Measurements from ENCODE around the gene KCNA3. TPM values are rescaled to one million over a fixed set of nuclear protein-coding genes. Genes with fewer than 3 reads are reported as not detected.

The KCNA3 gene
- total and polyA plus RNA-seq, 9 of the 15 experiments (the other 6 are each of a cell fraction or from before 2014, with no cell fraction given): not detected

DNA sequence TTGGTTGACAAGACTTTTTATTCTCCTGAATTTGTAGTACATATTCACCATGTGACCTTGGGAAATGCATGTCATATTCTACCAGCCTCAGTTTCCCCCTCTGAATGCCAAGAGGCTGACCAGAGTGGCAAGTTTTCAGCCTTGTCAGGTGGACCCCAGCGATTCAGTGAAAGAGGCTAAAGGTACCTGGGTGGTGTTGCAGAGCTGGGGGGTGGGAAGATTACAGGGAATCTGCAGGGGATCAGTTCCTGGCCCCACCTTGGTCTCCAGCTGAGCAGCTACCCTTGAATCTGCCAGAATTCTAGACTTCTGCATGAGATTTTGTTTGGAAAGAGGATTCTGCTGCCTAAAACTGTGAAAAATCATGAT is 40.7 kb downstream of the KCNA3 start (continued):
- no peak for TF ChIP-seq RBM22 (IDR thresholded peaks at IDR 0.05; ENCODE audit: low read depth, low read length, poor library complexity, severe bottlenecking)

GRCh38 chr1:110633646-110634030 is 41.1 kb downstream of the KCNA3 start:
- Histone ChIP-seq H3K9me1 (ENCODE audit: control insufficient read depth, insufficient read depth, low read length) (no peaks in the 10 kb centered on the region), H3K27me3 (ENCODE audit: control insufficient read depth in 2 of 2, insufficient read depth in 2 of 2, low read length in 2 of 2) (peaks cover 0 to 24% of the 10 kb centered on the region in 2 experiments; a peak in 3 of 5 replicates), H3K79me2 (ENCODE audit: control insufficient read depth, insufficient read depth, low read length) (no peaks in the 10 kb centered on the region), H4K20me1 (replicated peaks; ENCODE audit: control insufficient read depth, insufficient read depth, low read length) (peaks cover 5% of the 10 kb centered on the region; the same call in 1 of the 2 replicates), H3K4me1 (replicated peaks in 1 of 2; ENCODE audit: control insufficient read depth in 2 of 2, insufficient read depth in 2 of 2, low read length in 2 of 2) (no peaks in the 10 kb centered on the region), H3K9ac (ENCODE audit: insufficient read depth in 1 of 2, low read depth in 2 of 2, low read length in 2 of 2) (no peak overlapping the region), H3K9me3 (replicated peaks; ENCODE audit: control insufficient read depth, insufficient read depth, low read depth, low read length) (no peaks in the 10 kb centered on the region), H3K4me3 (no peak overlapping the region), H3K4me2 (ENCODE audit: insufficient read depth, low read length) (no peak overlapping the region), H3K36me3 (ENCODE audit: control insufficient read depth, insufficient read depth, low read length) (no peaks in the 10 kb centered on the region), H2AFZ (ENCODE audit: low read depth, low read length) (no peak overlapping the region), H3K27ac (ENCODE audit: extremely low read depth, low read depth, low read length) (no peak overlapping the region)
- ChIA-PET CTCF (ENCODE audit: low intra/inter-chr PET ratio) (no interaction called here), POLR2A (no interaction called here)
- DNase-seq (ENCODE audit: extremely low read depth in 1 of 4, low spot score in 3 of 4) (no peak), FAIRE-seq (no peak), ATAC-seq (no peak)
- intact Hi-C loops (cut with micrococcal nuclease): no loop called here
- no peak for TF ChIP-seq THRAP3 (IDR thresholded peaks at IDR 0.05; ENCODE audit: borderline replicate concordance)
- TF ChIP-seq CBFA2T3 (IDR thresholded peaks at IDR 0.05): no peak
- TF ChIP-seq NFXL1 (CRISPR knock-in tag; IDR thresholded peaks at IDR 0.05): no peak
- no peak for TF ChIP-seq KDM2B (CRISPR knock-in tag; IDR thresholded peaks at IDR 0.05)
- TF ChIP-seq, protein P1, sequence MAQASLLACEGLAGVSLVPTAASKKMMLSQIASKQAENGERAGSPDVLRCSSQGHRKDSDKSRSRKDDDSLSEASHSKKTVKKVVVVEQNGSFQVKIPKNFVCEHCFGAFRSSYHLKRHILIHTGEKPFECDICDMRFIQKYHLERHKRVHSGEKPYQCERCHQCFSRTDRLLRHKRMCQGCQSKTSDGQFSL (CRISPR knock-in tag; IDR thresholded peaks at IDR 0.05): no peak
- TF ChIP-seq, protein P1 (tag; IDR thresholded peaks at IDR 0.05): no peak
- TF ChIP-seq THAP12 (CRISPR knock-in tag; IDR thresholded peaks at IDR 0.05): no peak
- TF ChIP-seq TCFL5 (CRISPR knock-in tag; conservative IDR thresholded peaks at IDR 0.05): no peak
- TF ChIP-seq MAZ (CRISPR knock-in tag; conservative IDR thresholded peaks at IDR 0.05 in 1 of 2, IDR thresholded peaks at IDR 0.05 in 1 of 2): no peak
- no peak for TF ChIP-seq XRCC3 (IDR thresholded peaks at IDR 0.05)
- no peak for TF ChIP-seq ZKSCAN3 (CRISPR knock-in tag; IDR thresholded peaks at IDR 0.05)
- TF ChIP-seq SREBF2 (CRISPR knock-in tag; IDR thresholded peaks at IDR 0.05): no peak
- no peak for TF ChIP-seq PCBP1 (IDR thresholded peaks at IDR 0.05; ENCODE audit: low read depth, low read length, poor library complexity, severe bottlenecking)
- TF ChIP-seq PCBP2 (IDR thresholded peaks at IDR 0.05; ENCODE audit: low read depth, low read length, poor library complexity, severe bottlenecking): no peak
- TF ChIP-seq POU5F1 (IDR thresholded peaks at IDR 0.05; ENCODE audit: borderline replicate concordance, low read depth, low read length, partially characterized antibody): no peak
- TF ChIP-seq HDAC6 (IDR thresholded peaks at IDR 0.05; ENCODE audit: low read depth, low read length): no peak
- WGBS (ENCODE audit: insufficient coverage, low coverage, missing lambda C conversion rate): 0% methylated on average over 2 of the region's 2 CpGs
- BruUV-seq (replicated peaks): no TSS peak
- in situ Hi-C loops (cut with MboI): no loop called here
